ENCODE data around the gene FAM135A.

DNA sequence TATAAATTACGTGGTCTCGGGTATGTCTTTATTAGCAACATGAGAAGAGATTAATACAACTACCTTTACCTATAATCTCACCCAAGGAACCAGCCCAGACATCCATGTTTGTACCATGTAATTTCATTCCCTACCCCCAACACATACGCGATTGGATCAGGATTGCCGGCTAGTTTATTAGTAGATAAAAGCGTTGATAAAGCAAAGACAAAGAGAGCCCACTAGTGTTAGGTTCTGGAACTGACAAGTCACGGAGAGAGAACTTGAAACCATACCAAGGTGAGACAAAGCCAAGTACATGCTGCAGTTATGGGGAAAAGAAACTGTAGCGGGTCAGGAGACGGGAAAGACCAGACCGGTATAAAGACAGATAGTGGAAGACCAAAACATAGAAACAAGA, 37.4 kb upstream of the FAM135A start:
- TF ChIP-seq, protein P1, sequence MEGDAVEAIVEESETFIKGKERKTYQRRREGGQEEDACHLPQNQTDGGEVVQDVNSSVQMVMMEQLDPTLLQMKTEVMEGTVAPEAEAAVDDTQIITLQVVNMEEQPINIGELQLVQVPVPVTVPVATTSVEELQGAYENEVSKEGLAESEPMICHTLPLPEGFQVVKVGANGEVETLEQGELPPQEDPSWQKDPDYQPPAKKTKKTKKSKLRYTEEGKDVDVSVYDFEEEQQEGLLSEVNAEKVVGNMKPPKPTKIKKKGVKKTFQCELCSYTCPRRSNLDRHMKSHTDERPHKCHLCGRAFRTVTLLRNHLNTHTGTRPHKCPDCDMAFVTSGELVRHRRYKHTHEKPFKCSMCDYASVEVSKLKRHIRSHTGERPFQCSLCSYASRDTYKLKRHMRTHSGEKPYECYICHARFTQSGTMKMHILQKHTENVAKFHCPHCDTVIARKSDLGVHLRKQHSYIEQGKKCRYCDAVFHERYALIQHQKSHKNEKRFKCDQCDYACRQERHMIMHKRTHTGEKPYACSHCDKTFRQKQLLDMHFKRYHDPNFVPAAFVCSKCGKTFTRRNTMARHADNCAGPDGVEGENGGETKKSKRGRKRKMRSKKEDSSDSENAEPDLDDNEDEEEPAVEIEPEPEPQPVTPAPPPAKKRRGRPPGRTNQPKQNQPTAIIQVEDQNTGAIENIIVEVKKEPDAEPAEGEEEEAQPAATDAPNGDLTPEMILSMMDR (IDR thresholded peaks at IDR 0.05), result peak in 1 of 6 experiments; percentile 9
- TF ChIP-seq POLR2A (IDR thresholded peaks at IDR 0.05), result no peak

Data from Peyer's patch (tissue), 4 donors.